CD4-positive, alpha-beta memory T cell (primary cell): ENCODE data around the gene SH3BP4. TPM values are rescaled to one million over a fixed set of nuclear protein-coding genes. Genes with fewer than 3 reads are reported as not detected.

Experiments used
- CTCF ChIA-PET: fragments of 350-600 bp; sonication (Branson Sonifier 250); formaldehyde crosslinking; loops from one replicate; lab custom pipeline; 2021; ENCODE audit warnings: inconsistent platforms; ENCODE audit not compliant: partially characterized antibody; lab: Charles Lee
- POLR2A ChIA-PET: fragments of 350-600 bp; sonication (Branson Sonifier 250); formaldehyde crosslinking; loops from one replicate; lab custom pipeline; 2021; ENCODE audit not compliant: partially characterized antibody; lab: Charles Lee
- DNase-seq, 5 donors: peaks; one replicate each; pipeline versions ENCODE4 v3.0.0 to v3.0.0-alpha.2; 2020 to 2022; ENCODE audit warnings: mixed read lengths in 1 of 5
- H3K27ac ChIP-seq: one replicate; pipeline ENCODE4 v1.7.0; 2013; ENCODE audit warnings: low read depth, low read length
- H3K27me3 ChIP-seq: 2 replicates; pipeline ENCODE4 v1.7.0; 2013; ENCODE audit warnings: mild to moderate bottlenecking, low read length, moderate library complexity; ENCODE audit not compliant: insufficient read depth
- H3K36me3 ChIP-seq: 2 replicates; pipeline ENCODE4 v1.7.0; 2013; ENCODE audit warnings: mild to moderate bottlenecking, low read length, moderate library complexity; ENCODE audit not compliant: insufficient read depth
- H3K4me1 ChIP-seq: 2 replicates; pipeline ENCODE4 v1.7.0; 2013; ENCODE audit warnings: mild to moderate bottlenecking, low read length, moderate library complexity; ENCODE audit not compliant: insufficient read depth
- H3K4me3 ChIP-seq, 2 donors: one replicate each; pipeline ENCODE4 v1.7.0; 2013; ENCODE audit warnings: low read length in 2 of 2, mild to moderate bottlenecking in 1 of 2
- H3K9me3 ChIP-seq, 2 donors: one replicate each; pipeline ENCODE4 v1.7.0; 2013; ENCODE audit warnings: low read length in 2 of 2, control low read depth in 1 of 2; ENCODE audit not compliant: control insufficient read depth in 1 of 2
- H3K27ac Mint-ChIP-seq, 7 donors: one replicate each; pipeline ENCODE4 v1.8.0; 2020 to 2021; ENCODE audit warnings: mixed read lengths in 7 of 7, mild to moderate bottlenecking in 6 of 7, inconsistent platforms in 3 of 7, moderate library complexity in 3 of 7
- H3K27me3 Mint-ChIP-seq, 2 donors: one replicate each; pipeline ENCODE4 v1.8.0; 2020 to 2021; ENCODE audit warnings: mixed read lengths in 2 of 2
- H3K36me3 Mint-ChIP-seq, 2 donors: one replicate each; pipeline ENCODE4 v1.8.0; 2020 to 2021; ENCODE audit warnings: mixed read lengths in 2 of 2, inconsistent platforms in 1 of 2, mild to moderate bottlenecking in 1 of 2
- H3K4me1 Mint-ChIP-seq, 4 donors: one replicate each; pipeline ENCODE4 v1.8.0; 2020 to 2021; ENCODE audit warnings: mixed read lengths in 4 of 4, mild to moderate bottlenecking in 1 of 4
- H3K4me3 Mint-ChIP-seq, 8 donors: one replicate each; pipeline ENCODE4 v1.8.0; 2020 to 2021; ENCODE audit warnings: mixed read lengths in 8 of 8, mild to moderate bottlenecking in 7 of 8, moderate library complexity in 6 of 8, inconsistent platforms in 3 of 8
- H3K9me3 Mint-ChIP-seq, 8 donors: one replicate each; pipeline ENCODE4 v1.8.0; 2020 to 2021; ENCODE audit warnings: mixed read lengths in 8 of 8, mild to moderate bottlenecking in 5 of 8, inconsistent platforms in 3 of 8, moderate library complexity in 1 of 8
- intact Hi-C: fragments of 100-400 bp; cut with micrococcal nuclease; formaldehyde crosslinking; loops from one replicate; pipeline ENCODE4 v1.15.1; 2023
- polyA plus RNA-seq, 2 donors: library from polyadenylated mRNA; unstranded; fragments of 300-500 nt; fragmentation: Illumina TruSeq; gene quantifications; one replicate each; pipeline ENCODE4 v1.2.3, GENCODE V29; 2021
- total RNA-seq, 2 experiments: library from RNA; stranded (reverse); gene quantifications; one replicate each; pipeline ENCODE4 v1.2.3, GENCODE V29; 2021

Gene SH3BP4
- total and polyA plus RNA-seq, 4 experiments from 2014 or later, result 0.20 TPM; not detected in 3

GRCh38 chr2:235091983-235092382 is 140.2 kb downstream of the SH3BP4 start:
- H3K27me3 ChIP-seq, result no peaks in the 10 kb centered on the region
- H3K4me3 ChIP-seq, result no peak overlapping the region
- H3K4me3 Mint-ChIP-seq, result no peak overlapping the region
- ChIA-PET CTCF (no interaction called here), POLR2A (no interaction called here)
- H3K36me3 Mint-ChIP-seq, result no peaks in the 10 kb centered on the region
- no peaks in the 10 kb centered on the region for H3K9me3 Mint-ChIP-seq
- intact Hi-C loops, result no loop called here
- no peaks in the 10 kb centered on the region for H3K36me3 ChIP-seq
- H3K4me1 Mint-ChIP-seq, result no peaks in the 10 kb centered on the region
- H3K27me3 Mint-ChIP-seq, result peaks cover 23 to 35% of the 10 kb centered on the region in 2 donors
- no peak overlapping the region for H3K27ac ChIP-seq
- no peaks in the 10 kb centered on the region for H3K4me1 ChIP-seq
- H3K27ac Mint-ChIP-seq, result no peak overlapping the region
- no peaks in the 10 kb centered on the region for H3K9me3 ChIP-seq
- no peak for DNase-seq

GRCh38 chr2:235092433-235093223 is 140.8 kb downstream of the SH3BP4 start:
- no peaks in the 10 kb centered on the region for H3K9me3 Mint-ChIP-seq
- intact Hi-C loops, result no loop called here
- Histone ChIP-seq H3K27ac (no peak overlapping the region), H3K4me1 (no peaks in the 10 kb centered on the region), H3K36me3 (no peaks in the 10 kb centered on the region), H3K4me3 (no peak overlapping the region), H3K9me3 (no peaks in the 10 kb centered on the region), H3K27me3 (no peaks in the 10 kb centered on the region)
- ChIA-PET POLR2A (no interaction called here), CTCF (no interaction called here)
- no peak overlapping the region for H3K27ac Mint-ChIP-seq
- H3K27me3 Mint-ChIP-seq, result peaks cover 23 to 36% of the 10 kb centered on the region in 2 donors
- no peaks in the 10 kb centered on the region for H3K4me1 Mint-ChIP-seq
- H3K4me3 Mint-ChIP-seq, result no peak overlapping the region
- H3K36me3 Mint-ChIP-seq, result no peaks in the 10 kb centered on the region
- no peak for DNase-seq

DNA sequence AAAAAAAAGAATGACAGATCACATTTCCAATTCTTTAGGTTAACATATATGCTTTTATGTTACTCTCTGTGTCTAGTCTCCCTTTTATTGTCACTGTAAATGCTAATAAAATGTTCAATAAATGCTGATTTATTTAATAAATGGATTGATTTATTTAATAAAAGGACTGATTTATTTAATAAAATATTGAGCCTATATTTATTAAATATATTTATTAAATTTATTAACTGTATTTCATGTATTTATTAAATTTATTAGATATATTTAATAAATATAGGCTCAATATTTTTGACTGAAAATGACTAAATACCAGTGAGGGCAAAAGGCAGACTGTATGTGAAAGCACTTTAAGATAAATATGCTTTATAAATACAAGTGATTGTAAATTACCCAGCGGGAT is 142.6 kb downstream of the SH3BP4 start:
- Mint-ChIP-seq H3K27ac (no peak overlapping the region), H3K9me3 (no peaks in the 10 kb centered on the region), H3K4me1 (no peaks in the 10 kb centered on the region), H3K27me3 (peaks cover 23 to 32% of the 10 kb centered on the region in 2 donors), H3K4me3 (no peak overlapping the region), H3K36me3 (no peaks in the 10 kb centered on the region)
- POLR2A ChIA-PET, result no interaction called here
- H3K4me1 ChIP-seq, result no peaks in the 10 kb centered on the region
- CTCF ChIA-PET, result no interaction called here
- H3K4me3 ChIP-seq, result no peak overlapping the region
- no peaks in the 10 kb centered on the region for H3K27me3 ChIP-seq
- no peak for DNase-seq
- intact Hi-C loops, result no loop called here
- no peaks in the 10 kb centered on the region for H3K36me3 ChIP-seq
- no peaks in the 10 kb centered on the region for H3K9me3 ChIP-seq
- no peak overlapping the region for H3K27ac ChIP-seq

DNA sequence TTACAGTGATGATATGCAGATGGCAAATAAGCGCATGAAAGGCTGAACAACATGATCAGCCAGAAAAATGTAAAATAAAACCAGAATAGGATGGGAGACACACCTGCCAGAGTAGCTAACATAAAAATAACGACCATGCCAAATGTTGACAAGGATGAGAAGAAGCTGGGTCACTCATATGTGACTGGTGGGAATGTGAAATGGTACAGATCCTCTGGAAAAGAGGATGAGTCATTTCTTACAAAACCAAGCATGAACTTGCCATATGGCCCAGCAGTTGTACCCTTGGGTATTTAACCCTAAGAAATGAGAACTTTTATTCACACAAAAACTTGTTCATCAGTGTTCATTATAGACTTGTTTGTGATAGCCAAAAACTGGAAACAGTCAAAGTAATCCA is 143.8 kb downstream of the SH3BP4 start:
- CTCF ChIA-PET, result no interaction called here
- H3K4me3 ChIP-seq, result no peak overlapping the region
- POLR2A ChIA-PET, result no interaction called here
- peaks cover 20 to 36% of the 10 kb centered on the region in 2 donors for H3K27me3 Mint-ChIP-seq
- H3K9me3 ChIP-seq, result no peaks in the 10 kb centered on the region
- H3K4me1 ChIP-seq, result no peaks in the 10 kb centered on the region
- no peaks in the 10 kb centered on the region for H3K36me3 ChIP-seq
- no peaks in the 10 kb centered on the region for H3K4me1 Mint-ChIP-seq
- DNase-seq, result no peak
- H3K36me3 Mint-ChIP-seq, result no peaks in the 10 kb centered on the region
- H3K4me3 Mint-ChIP-seq, result no peak overlapping the region
- no peak overlapping the region for H3K27ac ChIP-seq
- no peak overlapping the region for H3K27ac Mint-ChIP-seq
- no peaks in the 10 kb centered on the region for H3K27me3 ChIP-seq
- intact Hi-C loops, result no loop called here
- no peaks in the 10 kb centered on the region for H3K9me3 Mint-ChIP-seq

DNA sequence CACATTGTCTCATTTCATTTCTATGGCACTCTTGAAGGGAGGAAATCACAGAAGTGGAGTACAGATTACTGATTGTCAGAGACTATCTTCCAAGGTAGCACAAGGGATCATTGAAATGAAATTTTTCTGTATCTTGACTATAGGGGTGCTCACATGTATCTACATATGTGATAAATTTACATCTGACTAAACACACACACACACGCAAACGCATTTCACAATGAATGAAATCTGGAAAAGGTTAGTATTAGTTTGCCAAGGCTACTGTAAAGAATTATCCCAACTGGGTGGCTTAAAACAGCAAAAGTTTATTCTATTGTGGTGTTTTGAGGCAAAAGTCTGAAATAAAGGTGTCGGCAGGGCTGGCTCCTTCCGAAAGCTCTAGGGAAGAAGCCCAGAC is 144.6 kb downstream of the SH3BP4 start:
- H3K9me3 ChIP-seq, result no peaks in the 10 kb centered on the region
- Mint-ChIP-seq H3K27ac (no peak overlapping the region), H3K36me3 (no peaks in the 10 kb centered on the region), H3K4me1 (no peaks in the 10 kb centered on the region), H3K27me3 (peaks cover 20 to 36% of the 10 kb centered on the region in 2 donors), H3K4me3 (no peak overlapping the region), H3K9me3 (no peaks in the 10 kb centered on the region)
- no peaks in the 10 kb centered on the region for H3K4me1 ChIP-seq
- no peaks in the 10 kb centered on the region for H3K36me3 ChIP-seq
- CTCF ChIA-PET, result no interaction called here
- no peak for DNase-seq
- no peaks in the 10 kb centered on the region for H3K27me3 ChIP-seq
- H3K4me3 ChIP-seq, result no peak overlapping the region
- POLR2A ChIA-PET, result no interaction called here
- intact Hi-C loops, result no loop called here
- no peak overlapping the region for H3K27ac ChIP-seq

- Mint-ChIP-seq H3K9me3 (no peaks in the 10 kb centered on the region), H3K36me3 (no peaks in the 10 kb centered on the region), H3K27me3 (peaks cover 20 to 36% of the 10 kb centered on the region in 2 donors), H3K4me1 (no peaks in the 10 kb centered on the region), H3K4me3 (no peak overlapping the region), H3K27ac (no peak overlapping the region)
- Histone ChIP-seq H3K4me1 (no peaks in the 10 kb centered on the region), H3K27me3 (no peaks in the 10 kb centered on the region), H3K27ac (no peak overlapping the region), H3K4me3 (no peak overlapping the region), H3K9me3 (no peaks in the 10 kb centered on the region), H3K36me3 (no peaks in the 10 kb centered on the region)
- ChIA-PET CTCF (no interaction called here), POLR2A (no interaction called here)
- intact Hi-C loops, result no loop called here
- DNase-seq, result no peak
Observed at GRCh38 chr2:235097196-235097595, 145.4 kb downstream of the SH3BP4 start.

GRCh38 chr2:235098269-235098668 is 146.5 kb downstream of the SH3BP4 start:
- H3K27me3 Mint-ChIP-seq, result peaks cover 18 to 33% of the 10 kb centered on the region in 2 donors
- Histone ChIP-seq H3K4me1 (no peaks in the 10 kb centered on the region), H3K36me3 (no peaks in the 10 kb centered on the region), H3K4me3 (no peak overlapping the region), H3K27ac (no peak overlapping the region), H3K27me3 (no peaks in the 10 kb centered on the region), H3K9me3 (no peaks in the 10 kb centered on the region)
- H3K36me3 Mint-ChIP-seq, result no peaks in the 10 kb centered on the region
- CTCF ChIA-PET, result no interaction called here
- no peak for DNase-seq
- H3K27ac Mint-ChIP-seq, result no peak overlapping the region
- POLR2A ChIA-PET, result no interaction called here
- H3K4me1 Mint-ChIP-seq, result no peaks in the 10 kb centered on the region
- H3K9me3 Mint-ChIP-seq, result no peaks in the 10 kb centered on the region
- no peak overlapping the region for H3K4me3 Mint-ChIP-seq
- intact Hi-C loops, result no loop called here
